HG02798 (cell line): Measurements from ENCODE around the gene SH3BP5.

Source experiments
- ATAC-seq: cut with Tn5 transposase; IDR thresholded peaks from one replicate; pipeline ENCODE4 v1.9.1; 2021; ENCODE audit warnings: mild to moderate bottlenecking; ENCODE audit not compliant: unreplicated experiment, poor library complexity

Gene SH3BP5

GRCh38 chr3:15279671-15280402 lies 52.5 kb downstream of the SH3BP5 start:
- no peak for ATAC-seq

GRCh38 chr3:15279205-15279604 lies 53.2 kb downstream of the SH3BP5 start:
- no peak for ATAC-seq

- ATAC-seq: no peak
These were observed 54.4 kb downstream of the SH3BP5 start for GRCh38 chr3:15277861-15278500.

- ATAC-seq: no peak
These were observed 56.2 kb downstream of the SH3BP5 start for GRCh38 chr3:15276028-15276724.

GRCh38 chr3:15273227-15273626 lies 59.2 kb downstream of the SH3BP5 start:
- ATAC-seq: no peak

- no peak for ATAC-seq
These were observed 59.8 kb downstream of the SH3BP5 start for GRCh38 chr3:15272426-15273196.

- ATAC-seq: peak; percentile 70
These were observed 60.5 kb downstream of the SH3BP5 start for GRCh38 chr3:15271785-15272381.

GRCh38 chr3:15271030-15271429 lies 61.4 kb downstream of the SH3BP5 start:
- no peak for ATAC-seq

- ATAC-seq: peak; percentile 71
These were observed 63.0 kb downstream of the SH3BP5 start for GRCh38 chr3:15269091-15269989.

- peak; percentile 50 for ATAC-seq
These were observed 64.3 kb downstream of the SH3BP5 start for GRCh38 chr3:15268033-15268631.

GRCh38 chr3:15267502-15267901 lies 64.9 kb downstream of the SH3BP5 start:
- ATAC-seq: no peak

GRCh38 chr3:15266510-15267376 lies 65.6 kb downstream of the SH3BP5 start:
- no peak for ATAC-seq

- ATAC-seq: no peak
These were observed 66.5 kb downstream of the SH3BP5 start for GRCh38 chr3:15265655-15266509.

GRCh38 chr3:15264486-15264885 lies 67.9 kb downstream of the SH3BP5 start:
- ATAC-seq: no peak

- no peak for ATAC-seq
These were observed 68.5 kb downstream of the SH3BP5 start for GRCh38 chr3:15263926-15264325.

- ATAC-seq: no peak
These were observed 69.3 kb downstream of the SH3BP5 start for GRCh38 chr3:15263120-15263519.

- no peak for ATAC-seq
These were observed 70.4 kb downstream of the SH3BP5 start for GRCh38 chr3:15262021-15262420.
